CD4-positive, CD25-positive, alpha-beta regulatory T cell (primary cell): ENCODE results near the gene KMT2B. TPM values are rescaled to one million over a fixed set of nuclear protein-coding genes. Genes with fewer than 3 reads are reported as not detected.
"Not testable (repeated sequence)": the region's sequence is repeated elsewhere in the genome, so short reads cannot be mapped to it uniquely, and the experiment has no call there.

Experiments used
- ATAC-seq, 2 donors: fragments of 150-1000 bp; cut with Tn5 transposase; one replicate each; pipeline ENCODE4 v1.10.0; 2021; ENCODE audit warnings: low read depth in 2 of 2, moderate number of reproducible peaks in 2 of 2, moderate library complexity in 1 of 2
- DNase-seq, 3 donors: peaks; one replicate each; pipeline versions ENCODE4 v3.0.0 to v3.0.0-alpha.2; 2012 to 2022; ENCODE audit warnings: mixed read lengths in 1 of 3
- H3K27ac ChIP-seq: one replicate; pipeline ENCODE4 v1.7.0; 2013; ENCODE audit warnings: mild to moderate bottlenecking, low read length; ENCODE audit not compliant: insufficient read depth, poor library complexity, severe bottlenecking
- H3K27me3 ChIP-seq: one replicate; pipeline ENCODE4 v1.7.0; 2013; ENCODE audit warnings: low read length; ENCODE audit not compliant: control insufficient read depth, insufficient read depth
- H3K36me3 ChIP-seq: one replicate; pipeline ENCODE4 v1.7.0; 2013; ENCODE audit warnings: mild to moderate bottlenecking, low read length, moderate library complexity; ENCODE audit not compliant: control insufficient read depth, insufficient read depth
- H3K4me1 ChIP-seq: 2 replicates; pipeline ENCODE4 v1.7.0; 2013; ENCODE audit warnings: mild to moderate bottlenecking, low read length; ENCODE audit not compliant: insufficient read depth, control insufficient read depth, poor library complexity, severe bottlenecking
- H3K4me3 ChIP-seq: one replicate; pipeline ENCODE4 v1.7.0; 2013; ENCODE audit warnings: low read depth, mild to moderate bottlenecking, low read length, moderate library complexity
- H3K9me3 ChIP-seq, 2 experiments: 1 replicate in 1 of 2; 2 replicates in 1 of 2; pipeline ENCODE4 v1.7.0; 2013; ENCODE audit warnings: low read length in 2 of 2, mild to moderate bottlenecking in 1 of 2, moderate library complexity in 1 of 2; ENCODE audit not compliant: control insufficient read depth in 2 of 2
- H3K27ac Mint-ChIP-seq, 3 donors: one replicate each; pipeline ENCODE4 v1.8.0; 2020 to 2022; ENCODE audit warnings: mild to moderate bottlenecking in 3 of 3, mixed read lengths in 3 of 3, moderate library complexity in 2 of 3
- H3K27me3 Mint-ChIP-seq: one replicate; pipeline ENCODE4 v1.8.0; 2022; ENCODE audit warnings: mild to moderate bottlenecking, mixed read lengths
- H3K36me3 Mint-ChIP-seq: one replicate; pipeline ENCODE4 v1.8.0; 2020; ENCODE audit warnings: mixed read lengths
- H3K4me1 Mint-ChIP-seq, 4 donors: one replicate each; pipeline ENCODE4 v1.8.0; 2020 to 2022; ENCODE audit warnings: mixed read lengths in 4 of 4, mild to moderate bottlenecking in 1 of 4
- H3K4me3 Mint-ChIP-seq, 4 donors: one replicate each; pipeline ENCODE4 v1.8.0; 2020 to 2022; ENCODE audit warnings: mild to moderate bottlenecking in 4 of 4, mixed read lengths in 4 of 4, moderate library complexity in 3 of 4
- H3K9me3 Mint-ChIP-seq, 7 donors: one replicate each; pipeline ENCODE4 v1.8.0; 2020 to 2022; ENCODE audit warnings: mixed read lengths in 7 of 7, mild to moderate bottlenecking in 3 of 7, moderate library complexity in 2 of 7
- polyA plus RNA-seq, 4 donors: library from polyadenylated mRNA; unstranded; fragments of 300-500 nt; fragmentation: Illumina TruSeq; gene quantifications; one replicate each; pipeline ENCODE4 v1.2.3, GENCODE V29; 2021
- total RNA-seq: library from RNA; stranded (reverse); gene quantifications from one replicate; pipeline ENCODE4 v1.2.3, GENCODE V29; 2022

Gene KMT2B
- total and polyA plus RNA-seq, 5 donors from 2014 or later, result 0.45 to 73.0 (median 0.87) TPM

DNA sequence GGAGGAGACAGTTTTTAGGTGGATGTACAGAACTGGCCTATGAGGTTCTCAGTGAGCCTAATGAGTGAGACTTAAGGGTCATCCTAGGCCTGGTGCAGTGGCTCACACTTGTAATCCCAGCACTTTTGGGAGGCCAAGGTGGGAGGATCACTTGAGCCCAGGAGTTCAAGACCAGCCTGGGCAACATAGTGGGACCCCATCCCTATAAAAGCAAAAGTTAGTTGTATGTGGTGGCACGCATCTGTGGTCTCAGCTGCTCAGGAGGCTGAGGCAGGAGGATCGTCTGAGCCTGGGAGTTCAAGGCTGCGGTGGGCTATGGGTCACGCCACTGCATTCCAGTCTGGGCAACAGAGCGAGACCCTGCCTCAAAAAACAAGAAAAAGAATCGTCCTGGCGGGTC, 6.3 kb downstream of the KMT2B start:
- not testable (repeated sequence) for ATAC-seq, H3K4me3 Mint-ChIP-seq, H3K27ac ChIP-seq, H3K9me3 ChIP-seq, H3K4me3 ChIP-seq, H3K27me3 ChIP-seq, DNase-seq, H3K27me3 Mint-ChIP-seq, H3K9me3 Mint-ChIP-seq
- peak overlapping the region in 2 of 3 donors; percentile 14 to 76 for H3K27ac Mint-ChIP-seq
- Histone ChIP-seq H3K36me3 (peaks cover 80% of the 10 kb centered on the region), H3K4me1 (peaks cover 10% of the 10 kb centered on the region)
- peaks cover 34% of the 10 kb centered on the region for H3K36me3 Mint-ChIP-seq
- H3K4me1 Mint-ChIP-seq, result peaks cover 0 to 16% (median 8%) of the 10 kb centered on the region in 4 donors

DNA sequence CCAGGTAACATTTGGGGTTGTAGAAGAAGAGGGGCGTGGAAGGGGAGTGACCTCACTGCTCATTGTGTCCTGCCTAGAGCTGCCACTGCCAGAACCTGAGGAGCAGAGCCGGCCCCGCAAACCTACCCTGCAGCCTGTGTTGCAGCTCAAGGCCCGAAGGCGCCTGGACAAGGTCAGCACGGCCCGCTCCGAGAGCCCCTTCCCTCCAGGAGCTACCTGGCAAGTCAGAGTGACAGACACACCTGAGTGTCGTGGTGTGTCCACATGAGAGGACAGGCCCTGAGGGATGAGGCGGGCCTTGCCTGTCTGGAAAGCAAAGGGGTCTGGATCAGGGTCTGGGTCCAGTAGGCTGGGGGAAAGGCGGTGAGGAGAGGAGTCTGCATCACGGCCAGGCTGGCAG, 6.8 kb downstream of the KMT2B start:
- H3K36me3 Mint-ChIP-seq, result peaks cover 39% of the 10 kb centered on the region
- Histone ChIP-seq H3K36me3 (peaks cover 84% of the 10 kb centered on the region), H3K4me3 (no peak overlapping the region), H3K27me3 (no peaks in the 10 kb centered on the region), H3K9me3 (no peaks in the 10 kb centered on the region), H3K27ac (no peak overlapping the region), H3K4me1 (peaks cover 6% of the 10 kb centered on the region)
- DNase-seq, result no peak
- peaks cover 0 to 1% (median 0%) of the 10 kb centered on the region in 7 donors for H3K9me3 Mint-ChIP-seq
- H3K27ac Mint-ChIP-seq, result peak overlapping the region in 1 of 3 donors; percentile 76
- H3K4me1 Mint-ChIP-seq, result peaks cover 0 to 12% (median 4%) of the 10 kb centered on the region in 4 donors
- ATAC-seq, result no peak
- H3K27me3 Mint-ChIP-seq, result no peaks in the 10 kb centered on the region
- no peak overlapping the region for H3K4me3 Mint-ChIP-seq

DNA sequence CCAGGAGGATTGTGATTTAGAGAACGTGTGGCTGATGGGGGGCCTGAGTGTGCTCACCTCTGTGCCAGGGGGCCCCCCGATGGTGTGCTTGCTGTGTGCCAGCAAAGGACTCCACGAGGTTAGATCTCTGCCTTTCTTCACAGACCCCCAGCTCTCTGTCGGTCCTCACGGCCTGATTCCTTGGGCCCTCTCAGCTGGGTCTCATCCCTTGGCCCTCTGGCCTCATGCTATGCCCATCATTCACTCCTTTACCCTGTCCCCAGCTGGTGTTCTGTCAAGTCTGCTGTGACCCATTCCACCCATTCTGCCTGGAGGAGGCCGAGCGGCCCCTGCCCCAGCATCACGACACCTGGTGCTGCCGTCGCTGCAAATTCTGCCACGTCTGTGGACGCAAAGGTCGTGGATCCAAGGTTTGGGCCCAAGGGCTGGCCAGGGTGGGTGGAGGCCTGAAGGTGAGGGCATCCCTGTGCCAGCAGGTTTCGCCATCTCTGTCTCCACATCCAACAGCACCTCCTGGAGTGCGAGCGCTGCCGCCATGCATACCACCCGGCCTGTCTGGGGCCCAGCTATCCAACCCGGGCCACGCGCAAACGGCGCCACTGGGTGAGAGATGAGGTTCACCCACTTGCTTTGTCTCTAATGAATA, 7.5 kb downstream of the KMT2B start:
- no peak for DNase-seq
- ATAC-seq, result no peak
- no peak overlapping the region for H3K27ac Mint-ChIP-seq
- H3K27me3 ChIP-seq, result no peaks in the 10 kb centered on the region
- peaks cover 0 to 8% (median 2%) of the 10 kb centered on the region in 4 donors for H3K4me1 Mint-ChIP-seq
- H3K4me1 ChIP-seq, result no peaks in the 10 kb centered on the region
- no peaks in the 10 kb centered on the region for H3K27me3 Mint-ChIP-seq
- no peak overlapping the region for H3K4me3 ChIP-seq
- peaks cover 41% of the 10 kb centered on the region for H3K36me3 Mint-ChIP-seq
- no peaks in the 10 kb centered on the region for H3K9me3 ChIP-seq
- no peaks in the 10 kb centered on the region for H3K9me3 Mint-ChIP-seq
- no peak overlapping the region for H3K27ac ChIP-seq
- peaks cover 87% of the 10 kb centered on the region for H3K36me3 ChIP-seq
- peak overlapping the region in 1 of 4 donors; percentile 69 for H3K4me3 Mint-ChIP-seq

DNA sequence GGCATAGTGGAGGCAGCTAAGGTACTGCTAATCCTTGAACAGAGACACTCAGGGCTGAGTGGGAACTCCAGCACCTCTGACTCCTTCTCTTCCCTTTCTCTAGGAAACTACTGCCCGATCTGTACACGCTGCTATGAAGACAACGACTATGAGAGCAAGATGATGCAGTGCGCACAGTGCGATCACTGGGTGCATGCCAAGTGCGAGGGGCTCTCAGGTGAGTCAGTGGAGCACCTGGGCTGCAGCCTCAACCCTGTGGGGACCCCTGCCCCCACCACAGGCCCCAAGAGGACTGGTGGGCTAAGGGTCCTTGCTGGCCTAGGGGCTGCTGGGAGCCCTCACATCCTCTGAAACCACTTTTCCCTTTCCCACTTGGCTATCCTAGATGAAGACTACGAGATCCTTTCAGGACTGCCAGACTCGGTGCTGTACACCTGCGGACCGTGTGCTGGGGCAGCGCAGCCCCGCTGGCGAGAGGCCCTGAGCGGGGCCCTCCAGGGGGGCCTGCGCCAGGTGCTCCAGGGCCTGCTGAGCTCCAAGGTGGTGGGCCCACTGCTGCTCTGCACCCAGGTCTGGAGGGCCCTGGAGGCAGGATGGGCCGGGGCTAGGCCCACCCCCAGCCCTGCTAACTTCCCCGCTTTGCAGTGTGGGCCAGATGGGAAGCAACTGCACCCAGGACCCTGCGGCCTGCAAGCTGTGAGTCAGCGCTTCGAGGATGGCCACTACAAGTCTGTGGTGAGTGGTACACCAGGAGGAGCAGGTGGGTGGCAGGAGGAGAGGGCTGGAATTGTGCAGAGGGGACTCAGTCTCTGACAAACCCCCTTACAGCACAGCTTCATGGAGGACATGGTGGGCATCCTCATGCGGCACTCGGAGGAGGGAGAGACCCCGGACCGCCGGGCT, 9.5 kb downstream of the KMT2B start:
- no peaks in the 10 kb centered on the region for H3K27me3 Mint-ChIP-seq
- peaks cover 0 to 4% (median 1%) of the 10 kb centered on the region in 4 donors for H3K4me1 Mint-ChIP-seq
- no peak overlapping the region for H3K27ac Mint-ChIP-seq
- DNase-seq (no peak), ATAC-seq (no peak)
- H3K4me3 ChIP-seq, result no peak overlapping the region
- no peaks in the 10 kb centered on the region for H3K9me3 ChIP-seq
- H3K36me3 Mint-ChIP-seq, result peaks cover 46% of the 10 kb centered on the region
- H3K4me1 ChIP-seq, result no peaks in the 10 kb centered on the region
- peaks cover 96% of the 10 kb centered on the region for H3K36me3 ChIP-seq
- H3K27me3 ChIP-seq, result no peaks in the 10 kb centered on the region
- no peak overlapping the region for H3K4me3 Mint-ChIP-seq
- no peak overlapping the region for H3K27ac ChIP-seq
- H3K9me3 Mint-ChIP-seq, result no peaks in the 10 kb centered on the region

GRCh38 chr19:35727956-35728706, 10.3 kb downstream of the KMT2B start:
- H3K27ac Mint-ChIP-seq, result peak overlapping the region in 1 of 3 donors; percentile 76
- no peaks in the 10 kb centered on the region for H3K9me3 Mint-ChIP-seq
- no peaks in the 10 kb centered on the region for H3K27me3 Mint-ChIP-seq
- Histone ChIP-seq H3K4me1 (no peaks in the 10 kb centered on the region), H3K36me3 (peaks cover 87% of the 10 kb centered on the region), H3K27ac (no peak overlapping the region), H3K9me3 (no peaks in the 10 kb centered on the region), H3K27me3 (no peaks in the 10 kb centered on the region), H3K4me3 (no peak overlapping the region)
- H3K4me1 Mint-ChIP-seq, result peaks cover 0 to 4% (median 1%) of the 10 kb centered on the region in 4 donors
- no peak for ATAC-seq
- H3K4me3 Mint-ChIP-seq, result peak overlapping the region in 1 of 4 donors; percentile 47
- H3K36me3 Mint-ChIP-seq, result peaks cover 46% of the 10 kb centered on the region
- DNase-seq, result no peak

DNA sequence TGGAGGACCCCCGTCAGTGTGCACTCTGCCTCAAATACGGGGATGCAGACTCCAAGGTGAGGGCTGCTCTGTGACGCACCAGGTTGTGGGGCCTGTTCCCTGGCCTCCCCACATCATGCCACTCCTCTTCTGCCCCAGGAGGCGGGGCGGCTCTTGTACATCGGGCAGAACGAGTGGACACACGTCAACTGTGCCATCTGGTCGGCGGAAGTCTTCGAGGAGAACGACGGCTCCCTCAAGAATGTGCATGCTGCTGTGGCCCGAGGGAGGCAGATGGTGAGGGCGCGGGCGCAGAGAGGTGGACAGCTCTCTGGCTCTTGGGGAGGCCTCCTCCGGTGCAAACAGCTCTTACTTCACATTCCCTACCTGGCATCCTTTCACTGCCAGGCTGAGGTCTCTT, 11.2 kb downstream of the KMT2B start:
- no peaks in the 10 kb centered on the region for H3K9me3 Mint-ChIP-seq
- no peak overlapping the region for H3K4me3 Mint-ChIP-seq
- peaks cover 0 to 4% (median 0%) of the 10 kb centered on the region in 4 donors for H3K4me1 Mint-ChIP-seq
- Histone ChIP-seq H3K9me3 (no peaks in the 10 kb centered on the region), H3K36me3 (peaks cover 85% of the 10 kb centered on the region), H3K4me3 (no peak overlapping the region), H3K4me1 (no peaks in the 10 kb centered on the region), H3K27ac (no peak overlapping the region), H3K27me3 (no peaks in the 10 kb centered on the region)
- ATAC-seq (no peak), DNase-seq (no peak)
- H3K27ac Mint-ChIP-seq, result no peak overlapping the region
- peaks cover 43% of the 10 kb centered on the region for H3K36me3 Mint-ChIP-seq
- no peaks in the 10 kb centered on the region for H3K27me3 Mint-ChIP-seq

- peaks cover 85% of the 10 kb centered on the region for H3K36me3 ChIP-seq
- Mint-ChIP-seq H3K27me3 (no peaks in the 10 kb centered on the region), H3K4me1 (peaks cover 0 to 8% (median 3%) of the 10 kb centered on the region in 4 donors), H3K4me3 (no peak overlapping the region), H3K36me3 (peaks cover 50% of the 10 kb centered on the region), H3K9me3 (peaks cover 0 to 2% (median 0%) of the 10 kb centered on the region in 7 donors), H3K27ac (no peak overlapping the region)
- H3K4me1 ChIP-seq, result no peaks in the 10 kb centered on the region
- H3K27me3 ChIP-seq, result no peaks in the 10 kb centered on the region
- no peaks in the 10 kb centered on the region for H3K9me3 ChIP-seq
- no peak for DNase-seq
- H3K4me3 ChIP-seq, result no peak overlapping the region
- ATAC-seq, result no peak
- no peak overlapping the region for H3K27ac ChIP-seq
Measured at GRCh38 chr19:35729763-35730162, 12.0 kb downstream of the KMT2B start.
